ENCODE data around the gene ANKH.
"Not testable (repeated sequence)": the region's sequence is repeated elsewhere in the genome, so short reads cannot be mapped to it uniquely, and the experiment has no call there.

ANKH gene

DNA sequence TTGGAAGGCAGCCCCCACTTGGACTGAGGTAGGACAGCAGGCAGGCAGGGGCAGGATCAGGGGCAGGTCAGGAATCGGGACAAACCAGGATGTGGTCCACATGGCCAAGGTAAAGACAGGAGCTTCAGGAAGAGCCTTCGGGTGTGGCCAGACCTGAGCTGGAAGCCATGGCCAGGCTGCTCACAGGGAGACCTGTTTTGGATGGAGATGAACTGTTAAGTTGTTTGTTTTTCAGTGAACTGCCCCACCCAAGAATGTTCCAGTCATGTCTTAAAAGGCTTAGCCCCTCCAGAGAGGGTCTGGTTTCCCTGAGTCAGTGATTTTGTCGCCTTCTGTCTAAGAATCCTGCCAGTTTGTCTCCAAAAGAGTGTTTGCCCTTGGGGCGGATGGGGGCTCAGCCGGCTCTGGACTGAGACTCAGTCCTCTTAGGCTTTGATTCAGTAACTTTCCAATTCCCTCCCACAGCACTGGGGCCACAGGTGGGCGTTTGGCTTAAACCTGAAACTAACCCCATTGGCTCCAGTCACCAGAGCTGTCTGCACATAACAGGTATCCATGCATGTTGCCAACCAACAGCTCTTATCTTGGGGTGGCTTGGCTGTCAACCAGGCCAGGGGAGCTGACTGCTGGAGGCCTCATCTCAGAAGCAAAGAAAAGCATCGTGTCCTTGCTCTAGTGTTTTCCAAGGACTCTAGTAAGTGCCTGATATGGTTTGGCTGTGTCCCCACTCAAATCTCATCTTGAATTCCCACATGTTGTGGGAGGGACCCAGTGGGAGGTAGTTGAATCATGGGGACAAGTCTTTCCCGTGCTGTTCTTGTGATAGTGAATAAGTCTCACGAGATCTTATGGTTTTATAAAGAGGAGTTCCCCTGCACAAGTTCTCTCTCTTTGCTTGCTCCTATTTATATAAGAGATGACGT, 11.3 kb upstream of the ANKH start:
- DNase-seq (ENCODE audit: low read depth), result no peak

GRCh38 chr5:14881826-14882225, 10.2 kb upstream of the ANKH start:
- no peak for DNase-seq (ENCODE audit: low read depth)

GRCh38 chr5:14880688-14881087, 9.1 kb upstream of the ANKH start:
- no peak for DNase-seq (ENCODE audit: low read depth)

DNA sequence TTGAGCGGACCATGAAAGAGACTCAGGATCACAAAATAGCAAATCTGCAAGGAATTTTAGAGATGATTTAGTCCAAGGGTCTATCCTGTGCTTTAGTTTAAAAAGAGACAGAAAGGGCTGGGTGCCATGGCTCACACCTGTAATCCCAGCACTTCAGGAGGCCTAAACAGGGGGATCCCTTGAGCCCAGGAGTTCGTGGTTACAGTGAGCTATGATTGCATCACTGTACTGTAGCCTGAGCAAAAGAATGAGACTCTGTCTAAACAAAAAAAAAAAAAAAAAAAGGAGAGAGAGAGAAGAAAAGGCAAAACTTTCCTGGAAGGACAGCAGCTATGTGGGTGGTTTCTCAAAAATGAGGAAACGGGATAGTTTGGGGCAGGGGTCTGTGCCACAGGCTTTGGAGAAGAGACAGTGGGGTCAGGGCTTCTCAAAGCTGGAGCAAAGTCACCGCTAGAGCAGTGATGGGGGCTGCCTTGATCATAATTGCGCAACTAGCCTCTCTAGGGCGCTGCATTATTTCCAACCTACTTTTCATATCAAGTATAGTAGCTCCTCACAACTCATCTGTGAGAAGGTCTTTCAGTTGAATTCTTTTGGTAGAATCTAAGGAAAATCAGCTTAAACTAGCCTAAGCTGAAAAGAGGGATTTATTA, 8.5 kb upstream of the ANKH start:
- no peak for DNase-seq (ENCODE audit: low read depth)

GRCh38 chr5:14879393-14879792, 7.8 kb upstream of the ANKH start:
- no peak for DNase-seq (ENCODE audit: low read depth)

GRCh38 chr5:14878192-14878591, 6.6 kb upstream of the ANKH start:
- DNase-seq (ENCODE audit: low read depth), result not testable (repeated sequence)

GRCh38 chr5:14876095-14876494, 4.5 kb upstream of the ANKH start:
- DNase-seq (ENCODE audit: low read depth), result no peak

DNA sequence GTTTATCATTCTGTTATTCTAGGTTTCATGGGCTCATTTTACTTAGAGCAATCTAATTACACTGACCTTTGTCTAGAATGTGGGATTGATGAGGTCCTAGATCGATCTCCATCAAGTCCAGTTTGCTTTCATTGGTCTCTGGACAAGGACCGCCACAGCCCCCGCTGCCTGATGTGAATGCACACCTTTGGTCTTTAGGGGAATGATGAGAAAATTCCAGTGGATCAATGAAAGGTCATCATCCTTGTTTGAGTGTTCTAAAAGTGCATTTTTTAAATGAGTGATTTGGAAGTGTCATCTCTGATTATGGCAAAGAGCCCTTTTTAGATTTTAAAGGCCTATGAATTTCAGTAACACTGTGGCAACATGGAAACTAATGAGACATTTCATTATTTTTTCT, 2.2 kb upstream of the ANKH start:
- no peak for DNase-seq (ENCODE audit: low read depth)

DNA sequence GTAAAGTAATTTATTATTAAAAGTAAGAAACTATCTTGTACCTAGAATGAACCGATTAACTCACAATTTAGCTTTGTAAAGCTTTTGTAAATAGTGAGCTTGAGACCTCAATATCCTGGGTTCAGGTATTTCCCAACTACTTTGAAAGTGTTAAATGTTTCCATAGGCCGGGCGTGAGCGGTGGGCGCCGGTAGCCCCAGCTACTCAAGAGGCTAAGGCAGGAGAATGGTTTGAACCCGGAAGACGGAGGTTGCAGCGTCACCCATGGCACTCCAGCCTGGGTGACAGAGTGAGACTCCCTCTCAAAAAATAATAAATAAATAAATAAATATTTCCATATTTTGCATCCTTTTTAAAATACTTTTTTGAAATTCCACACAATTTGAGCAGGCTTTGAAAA, 1.5 kb upstream of the ANKH start:
- no peak for DNase-seq (ENCODE audit: low read depth)

GRCh38 chr5:14872070-14872989, 752 bp upstream of the ANKH start:
- DNase-seq (ENCODE audit: low read depth), result peak; percentile 40

GRCh38 chr5:14870337-14871213, 1.0 kb downstream of the ANKH start:
- DNase-seq (ENCODE audit: low read depth), result no peak

DNA sequence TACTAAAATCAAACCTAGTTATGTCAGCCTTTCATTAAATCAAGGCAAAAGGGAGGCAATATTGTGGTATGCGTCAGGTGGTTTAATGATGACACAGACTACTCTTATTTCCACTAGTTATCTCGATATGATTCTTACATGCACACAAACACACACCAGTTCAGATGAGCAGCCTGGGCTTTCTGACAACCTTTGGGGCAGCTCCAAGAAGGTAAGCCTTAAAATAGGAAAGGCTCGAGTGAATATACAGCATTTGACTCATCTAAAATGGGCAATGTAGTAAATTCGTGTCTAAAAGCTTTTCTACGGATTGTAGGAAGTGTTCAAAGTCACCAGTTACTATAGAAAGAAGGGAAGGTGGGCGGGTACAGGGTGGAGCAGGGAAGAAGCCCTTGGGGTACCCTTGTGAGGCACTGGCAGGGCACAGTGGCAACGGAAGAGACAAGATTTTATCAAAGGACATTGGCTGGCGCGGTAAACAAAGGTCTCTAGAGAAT, 1.9 kb downstream of the ANKH start:
- DNase-seq (ENCODE audit: low read depth), result no peak

DNA sequence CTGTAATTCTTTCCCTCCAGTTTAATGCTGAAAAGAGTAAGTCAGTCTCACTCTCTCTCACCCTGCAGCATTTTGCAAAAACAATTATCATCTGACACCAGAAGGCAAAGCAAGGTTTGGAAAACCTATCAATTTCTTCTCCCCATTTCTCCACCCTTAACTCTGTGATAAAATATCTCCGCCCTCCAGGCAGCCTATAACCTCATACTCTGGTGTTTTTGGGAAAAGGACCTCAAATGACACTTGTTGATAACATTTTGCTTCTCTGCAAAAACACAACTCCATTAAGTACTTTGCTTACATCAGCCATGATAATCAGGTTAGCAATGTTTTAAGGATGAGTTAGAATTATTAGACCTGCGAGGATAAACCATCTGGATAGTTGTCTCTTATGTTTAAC, 2.3 kb downstream of the ANKH start:
- DNase-seq (ENCODE audit: low read depth), result no peak

- no peak for DNase-seq (ENCODE audit: low read depth)
Measured at GRCh38 chr5:14868771-14869170, 2.8 kb downstream of the ANKH start.

GRCh38 chr5:14864181-14864812, 7.3 kb downstream of the ANKH start:
- no peak for DNase-seq (ENCODE audit: low read depth)

- no peak for DNase-seq (ENCODE audit: low read depth)
Measured at GRCh38 chr5:14863105-14863504, 8.5 kb downstream of the ANKH start.

DNA sequence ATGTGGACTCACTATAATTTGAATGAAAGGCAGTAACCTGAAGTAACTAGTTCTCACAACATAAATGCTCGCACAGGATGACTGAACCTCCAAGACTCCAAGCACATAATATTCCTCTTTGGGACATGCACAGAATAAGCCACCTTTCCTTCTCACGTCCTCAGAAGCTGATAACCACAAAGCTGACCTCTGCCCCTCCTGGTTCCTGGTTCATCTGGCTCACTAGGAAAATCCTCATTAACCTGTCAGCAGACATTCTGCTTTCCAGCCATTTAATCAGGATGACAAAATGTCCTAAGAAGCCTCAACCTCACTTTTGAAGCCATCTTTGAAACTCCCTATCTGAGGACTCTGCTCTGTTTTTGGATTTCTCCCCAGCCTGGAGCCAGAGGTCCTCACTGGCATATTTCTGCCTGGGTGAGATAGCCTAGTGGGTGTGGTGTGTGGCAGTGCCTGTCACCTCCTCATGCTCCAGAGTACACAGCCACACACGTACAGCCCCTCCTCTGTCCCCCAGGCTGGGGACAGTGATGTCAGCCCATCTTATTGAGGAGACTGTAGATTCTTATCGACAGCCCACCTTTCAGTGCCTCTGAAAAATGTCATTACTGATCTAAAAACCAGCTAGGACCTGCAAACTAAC, 10.3 kb downstream of the ANKH start:
- no peak for DNase-seq (ENCODE audit: low read depth)

DNA sequence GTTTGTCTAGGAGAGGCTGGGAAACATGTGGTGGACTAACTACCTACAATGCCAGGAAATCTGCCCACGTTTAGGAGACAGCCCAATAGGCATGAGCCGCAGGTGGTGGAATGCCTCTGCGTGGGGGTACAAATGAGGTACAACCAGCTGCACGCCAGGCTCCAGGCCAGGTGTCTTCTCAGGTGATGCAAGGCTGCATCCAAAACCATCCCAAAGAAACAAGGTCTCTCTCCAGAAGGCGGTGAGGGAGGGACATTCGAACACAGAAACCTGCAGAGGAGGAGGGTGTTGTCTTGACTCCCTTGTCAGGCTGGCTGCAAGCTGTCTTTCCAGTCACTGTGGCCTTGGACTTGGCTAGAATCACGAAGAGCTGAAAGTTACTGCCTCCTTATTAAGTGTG, 11.6 kb downstream of the ANKH start:
- no peak for DNase-seq (ENCODE audit: low read depth)

GRCh38 chr5:14859150-14859549, 12.4 kb downstream of the ANKH start:
- no peak for DNase-seq (ENCODE audit: low read depth)

DNA sequence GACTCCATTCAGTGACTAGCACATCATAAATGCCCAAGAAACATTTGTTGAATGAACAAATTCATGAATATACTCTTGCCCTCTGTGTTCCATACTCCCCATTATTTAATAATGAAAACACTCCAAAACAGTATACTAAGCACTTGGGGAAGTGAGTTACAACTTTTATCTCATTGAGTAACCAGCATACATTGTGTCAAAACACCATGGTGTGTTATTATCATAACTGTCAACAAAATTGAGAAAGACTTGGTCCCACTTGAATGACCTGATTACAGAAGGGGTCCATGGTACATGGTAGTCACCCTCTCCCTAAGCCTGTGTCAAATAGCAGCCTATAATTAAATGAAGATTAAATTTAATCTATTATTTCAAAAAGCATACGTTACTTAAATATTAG, 16.2 kb downstream of the ANKH start:
- no peak for DNase-seq (ENCODE audit: low read depth)
